ENCODE results near the gene MOV10L1.

- TF ChIP-seq, protein P1, sequence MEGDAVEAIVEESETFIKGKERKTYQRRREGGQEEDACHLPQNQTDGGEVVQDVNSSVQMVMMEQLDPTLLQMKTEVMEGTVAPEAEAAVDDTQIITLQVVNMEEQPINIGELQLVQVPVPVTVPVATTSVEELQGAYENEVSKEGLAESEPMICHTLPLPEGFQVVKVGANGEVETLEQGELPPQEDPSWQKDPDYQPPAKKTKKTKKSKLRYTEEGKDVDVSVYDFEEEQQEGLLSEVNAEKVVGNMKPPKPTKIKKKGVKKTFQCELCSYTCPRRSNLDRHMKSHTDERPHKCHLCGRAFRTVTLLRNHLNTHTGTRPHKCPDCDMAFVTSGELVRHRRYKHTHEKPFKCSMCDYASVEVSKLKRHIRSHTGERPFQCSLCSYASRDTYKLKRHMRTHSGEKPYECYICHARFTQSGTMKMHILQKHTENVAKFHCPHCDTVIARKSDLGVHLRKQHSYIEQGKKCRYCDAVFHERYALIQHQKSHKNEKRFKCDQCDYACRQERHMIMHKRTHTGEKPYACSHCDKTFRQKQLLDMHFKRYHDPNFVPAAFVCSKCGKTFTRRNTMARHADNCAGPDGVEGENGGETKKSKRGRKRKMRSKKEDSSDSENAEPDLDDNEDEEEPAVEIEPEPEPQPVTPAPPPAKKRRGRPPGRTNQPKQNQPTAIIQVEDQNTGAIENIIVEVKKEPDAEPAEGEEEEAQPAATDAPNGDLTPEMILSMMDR (conservative IDR thresholded peaks at IDR 0.05; ENCODE audit: low read length), result peak; percentile 90
- no peak for TF ChIP-seq EZH2phosphoT487 (IDR thresholded peaks at IDR 0.05; ENCODE audit: borderline replicate concordance, low read depth, low read length)
These were observed 59.4 kb downstream of the MOV10L1 start for GRCh38 chr22:50148991-50149721.
